Effector memory CD8-positive, alpha-beta T cell (primary cell): ENCODE data around the gene ALX3.

Source experiments
- ATAC-seq: fragments of 150-1000 bp; cut with Tn5 transposase; replicated peaks from 2 replicates; pipeline ENCODE4 v1.10.0; 2021; ENCODE audit warnings: mild to moderate bottlenecking, moderate library complexity
- DNase-seq, 3 experiments: peaks; one replicate each; pipeline ENCODE4 v3.0.0; 2021
- H3K27ac Mint-ChIP-seq, 2 donors: one replicate each; pipeline ENCODE4 v1.8.0; 2022; ENCODE audit warnings: mild to moderate bottlenecking in 2 of 2, mixed read lengths in 2 of 2, moderate library complexity in 2 of 2
- H3K27me3 Mint-ChIP-seq, 2 donors: one replicate each; pipeline ENCODE4 v1.8.0; 2022; ENCODE audit warnings: mixed read lengths in 2 of 2
- H3K36me3 Mint-ChIP-seq: one replicate; pipeline ENCODE4 v1.8.0; 2022; ENCODE audit warnings: mild to moderate bottlenecking, moderate library complexity, mixed read lengths; ENCODE audit not compliant: insufficient read depth
- H3K4me1 Mint-ChIP-seq, 2 donors: one replicate each; pipeline ENCODE4 v1.8.0; 2022; ENCODE audit warnings: low read depth in 2 of 2, mixed read lengths in 2 of 2
- H3K4me3 Mint-ChIP-seq, 2 donors: one replicate each; pipeline ENCODE4 v1.8.0; 2022; ENCODE audit warnings: mild to moderate bottlenecking in 2 of 2, mixed read lengths in 2 of 2, moderate library complexity in 2 of 2
- H3K9me3 Mint-ChIP-seq, 2 donors: one replicate each; pipeline ENCODE4 v1.8.0; 2022; ENCODE audit warnings: mixed read lengths in 2 of 2

ALX3 gene

DNA sequence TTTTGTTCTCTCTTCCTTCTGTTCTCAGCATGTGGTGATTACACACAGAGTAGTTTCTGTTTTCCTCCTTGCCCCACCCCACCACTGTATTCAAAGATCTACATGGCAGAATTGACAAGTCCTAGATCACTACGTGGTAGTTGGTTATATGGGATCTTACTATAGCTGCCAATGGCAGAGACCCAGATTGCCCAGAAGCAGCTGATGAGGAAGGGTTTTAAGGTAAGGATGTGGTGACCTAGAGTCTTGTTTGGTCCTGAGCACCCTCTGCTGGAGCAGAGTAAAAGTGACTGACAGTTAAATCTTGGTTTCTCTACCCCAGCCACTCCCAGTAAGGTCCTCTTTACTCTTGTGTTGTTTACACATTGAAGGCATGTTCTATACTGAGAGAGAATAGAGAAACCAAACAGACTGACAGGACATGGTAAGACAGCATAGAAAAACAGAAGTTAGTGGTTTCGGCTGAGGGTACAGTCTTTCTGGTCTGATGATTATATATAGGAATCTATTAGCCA is 58.9 kb downstream of the ALX3 start:
- H3K4me1 Mint-ChIP-seq = peaks cover 4 to 7% of the 10 kb centered on the region in 2 donors
- peaks cover 65% of the 10 kb centered on the region for H3K36me3 Mint-ChIP-seq
- no peak overlapping the region for H3K4me3 Mint-ChIP-seq
- ATAC-seq (peak; percentile 93), DNase-seq (peak in 2 of 3 experiments; percentile 15 to 17)
- no peaks in the 10 kb centered on the region for H3K9me3 Mint-ChIP-seq
- H3K27ac Mint-ChIP-seq = peak overlapping the region; percentile 32 to 84
- no peaks in the 10 kb centered on the region for H3K27me3 Mint-ChIP-seq
